NCI-H82 treated with DMSO at 0.1 percent for 48 hours (cell line): ENCODE data around the gene MAP2.

Experiments
- DNase-seq: peaks from one replicate; lab custom pipeline; 2025; ENCODE audit not compliant: unreplicated experiment; lab: John Stamatoyannopoulos, UW

Gene MAP2

GRCh38 chr2:209690029-209690754, 266.3 kb downstream of the MAP2 start:
- DNase-seq = no peak

DNA sequence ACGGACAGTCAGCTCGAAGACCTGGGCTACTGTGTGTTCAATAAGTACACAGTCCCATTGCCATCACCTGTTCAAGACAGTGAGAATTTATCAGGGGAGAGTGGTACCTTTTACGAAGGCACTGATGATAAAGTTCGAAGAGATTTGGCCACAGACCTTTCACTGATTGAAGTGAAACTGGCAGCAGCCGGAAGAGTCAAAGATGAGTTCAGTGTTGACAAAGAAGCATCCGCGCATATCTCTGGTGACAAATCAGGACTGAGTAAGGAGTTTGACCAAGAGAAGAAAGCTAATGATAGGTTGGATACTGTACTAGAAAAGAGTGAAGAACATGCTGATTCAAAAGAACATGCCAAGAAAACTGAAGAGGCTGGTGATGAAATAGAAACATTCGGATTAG, 270.9 kb downstream of the MAP2 start:
- no peak for DNase-seq

DNA sequence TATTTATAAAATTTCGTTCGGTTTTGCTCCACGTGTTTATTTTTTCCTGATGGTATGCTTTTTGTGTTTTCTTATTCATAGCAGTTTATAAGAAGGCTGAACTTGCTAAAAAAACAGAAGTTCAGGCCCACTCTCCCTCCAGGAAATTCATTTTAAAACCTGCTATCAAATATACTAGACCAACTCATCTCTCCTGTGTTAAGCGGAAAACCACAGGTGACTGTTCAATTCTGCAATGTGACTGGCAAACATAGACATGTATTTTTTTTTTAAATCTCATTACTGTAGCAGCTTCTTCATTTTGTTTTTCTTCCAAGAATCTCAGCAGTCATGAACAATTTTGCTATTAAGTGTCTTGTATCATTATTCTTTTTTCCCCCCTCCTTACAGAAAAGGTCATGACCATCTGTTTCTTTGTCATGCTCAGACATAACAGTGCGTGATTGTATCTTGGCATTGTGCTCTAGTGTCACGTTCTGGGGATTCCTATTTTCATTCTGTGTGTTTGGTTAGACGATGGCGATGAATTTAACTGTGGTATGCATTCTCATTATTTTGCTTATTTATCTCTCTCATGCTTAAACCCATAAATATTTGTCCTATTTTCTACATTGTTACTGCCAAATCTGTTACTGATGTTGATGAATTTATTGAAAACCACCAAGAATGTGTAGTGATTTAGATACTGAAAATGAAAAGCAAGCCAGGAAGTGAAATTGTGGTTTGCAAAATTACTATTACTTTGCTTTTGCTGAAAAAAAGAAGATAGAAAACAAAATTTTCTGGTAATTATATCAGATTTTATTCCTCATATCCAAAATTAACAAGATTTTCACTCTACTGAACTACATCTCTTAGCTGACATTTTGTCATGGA, 273.2 kb downstream of the MAP2 start:
- no peak for DNase-seq

- DNase-seq = no peak
Measured at GRCh38 chr2:209702775-209703174, 278.9 kb downstream of the MAP2 start.

GRCh38 chr2:209713219-209713618, 289.4 kb downstream of the MAP2 start:
- DNase-seq = no peak

DNA sequence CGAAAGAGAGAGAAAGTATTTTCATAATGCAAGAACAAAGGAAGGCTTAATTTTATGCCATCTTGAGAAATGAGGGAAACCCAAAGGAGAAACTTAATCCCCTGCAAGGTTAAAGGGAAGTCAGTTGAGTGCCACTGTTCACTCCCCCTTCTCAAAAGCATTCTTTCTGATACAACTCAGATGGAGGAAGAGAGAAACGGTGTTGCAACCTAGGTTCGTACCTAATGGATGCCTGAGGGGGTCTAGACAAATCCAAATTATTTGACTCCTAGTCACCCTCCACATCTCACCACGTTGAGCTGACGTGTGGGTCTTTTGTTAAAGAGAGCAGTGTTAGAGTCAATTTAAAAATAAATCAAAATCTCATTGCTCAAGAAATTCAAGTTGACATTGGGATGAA, 295.2 kb downstream of the MAP2 start:
- no peak for DNase-seq

DNA sequence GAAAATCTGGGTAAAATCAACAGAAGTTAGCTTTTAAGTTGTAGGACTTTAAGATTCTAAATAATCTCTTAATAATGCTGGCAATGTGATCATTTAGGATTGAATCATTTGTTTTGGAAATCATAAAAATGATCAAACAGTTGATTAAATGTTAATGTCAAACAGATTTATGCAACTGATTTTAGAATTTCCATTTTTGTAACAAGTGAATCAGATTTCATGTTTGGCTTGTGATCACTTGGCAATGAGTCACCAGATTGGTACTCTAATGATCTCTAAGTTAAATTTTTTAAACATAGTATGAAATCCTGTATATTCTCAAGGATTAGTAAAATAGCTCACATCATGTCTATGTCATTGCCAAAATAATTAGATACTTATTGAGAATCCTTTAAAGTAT, 297.6 kb downstream of the MAP2 start:
- no peak for DNase-seq

- no peak for DNase-seq
Measured at GRCh38 chr2:209726311-209726710, 302.5 kb downstream of the MAP2 start.

DNA sequence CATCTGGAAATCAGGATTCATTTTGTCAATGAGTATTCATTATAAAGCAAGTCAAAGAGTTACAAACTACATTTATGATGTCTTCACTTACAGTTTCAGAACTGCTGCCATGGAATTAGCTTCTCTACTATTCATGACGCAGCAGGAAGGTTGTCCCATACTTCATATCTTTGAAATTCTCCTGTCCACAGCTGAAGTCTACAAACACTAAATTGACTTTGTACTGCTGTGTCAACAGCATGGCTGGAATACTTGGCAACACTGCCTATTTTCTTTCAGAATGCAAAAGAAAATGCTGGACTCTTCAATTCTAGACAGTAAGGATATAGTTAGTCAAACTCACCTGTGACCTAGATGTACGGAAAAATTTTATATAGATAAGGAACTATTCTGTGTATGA, 303.2 kb downstream of the MAP2 start:
- no peak for DNase-seq

DNA sequence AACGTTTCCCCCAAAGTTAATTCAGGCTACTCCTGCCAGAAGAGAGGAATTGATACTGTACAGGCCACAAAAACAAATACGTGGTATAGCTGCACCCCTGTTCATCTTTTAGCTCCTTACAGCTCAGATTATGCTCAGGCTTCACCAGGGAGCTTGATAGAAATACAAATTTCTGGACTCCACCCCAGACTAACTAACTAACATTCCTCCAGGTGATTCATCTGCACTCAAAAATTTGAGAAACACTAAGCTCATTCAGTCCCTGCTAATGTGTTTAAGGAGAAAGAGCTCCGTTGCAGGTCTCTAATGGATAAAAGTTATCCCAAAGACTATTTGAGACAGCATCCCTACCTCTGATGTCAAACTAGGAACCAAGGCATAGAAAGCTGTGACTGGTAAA, 311.0 kb downstream of the MAP2 start:
- DNase-seq = no peak

GRCh38 chr2:209741953-209742352, 318.1 kb downstream of the MAP2 start:
- no peak for DNase-seq

DNA sequence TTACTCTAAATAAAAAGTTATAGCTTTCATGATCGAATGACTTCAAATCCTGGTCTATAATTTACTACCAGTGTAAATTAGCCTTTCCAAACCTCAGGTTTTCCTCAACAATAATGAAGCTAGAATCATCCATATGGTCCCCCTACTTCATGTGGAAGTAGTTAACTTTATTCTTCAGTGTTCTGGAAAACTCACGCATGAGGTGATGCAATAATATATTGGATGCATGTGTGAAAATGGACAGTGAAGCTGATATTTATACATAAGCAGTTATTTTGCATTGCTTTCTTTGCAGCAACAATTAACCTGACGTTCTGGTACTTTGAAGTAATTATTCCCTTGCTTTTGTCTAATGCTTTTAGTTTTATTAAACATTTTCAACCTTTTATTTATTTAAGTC, 329.2 kb downstream of the MAP2 start:
- no peak for DNase-seq

- DNase-seq = no peak
Measured at GRCh38 chr2:209757163-209757562, 333.3 kb downstream of the MAP2 start.

DNA sequence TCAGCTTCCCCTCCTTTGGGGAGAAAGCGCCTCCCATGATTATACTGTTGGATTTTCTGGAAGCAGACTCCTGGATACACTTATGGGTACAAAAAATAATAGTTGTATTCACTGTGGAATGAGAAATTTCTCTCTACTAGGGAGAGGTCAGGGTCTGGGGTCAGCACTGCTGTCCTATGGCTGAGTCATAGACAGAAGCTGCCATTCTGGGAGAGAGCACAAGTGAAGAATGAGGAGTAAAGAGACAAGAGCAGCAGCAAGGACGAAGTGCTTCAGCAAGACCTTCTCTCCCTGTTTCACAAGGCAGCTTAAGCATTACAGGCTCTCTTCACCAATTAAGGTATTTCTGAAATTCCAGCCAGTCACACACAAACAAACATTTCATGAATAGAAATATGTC, 337.7 kb downstream of the MAP2 start:
- no peak for DNase-seq

DNA sequence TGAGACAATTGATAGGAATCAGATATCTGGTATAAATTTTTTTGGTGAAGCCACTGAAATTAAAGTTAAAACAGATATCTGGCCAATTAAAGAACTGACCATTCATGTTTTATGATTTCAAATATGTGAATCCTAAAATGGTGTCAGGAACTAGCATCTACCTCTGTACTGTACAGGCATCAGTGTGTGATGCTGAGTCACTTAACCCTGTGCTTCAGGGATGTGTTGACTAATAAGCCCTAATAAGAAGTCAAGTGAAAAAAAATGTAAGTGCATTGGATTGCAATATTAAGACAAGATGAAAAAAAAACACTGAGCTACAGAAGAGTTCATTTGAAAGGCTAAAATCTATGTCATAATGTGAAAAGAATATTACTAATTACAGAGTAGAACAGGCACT, 338.7 kb downstream of the MAP2 start:
- DNase-seq = no peak

DNA sequence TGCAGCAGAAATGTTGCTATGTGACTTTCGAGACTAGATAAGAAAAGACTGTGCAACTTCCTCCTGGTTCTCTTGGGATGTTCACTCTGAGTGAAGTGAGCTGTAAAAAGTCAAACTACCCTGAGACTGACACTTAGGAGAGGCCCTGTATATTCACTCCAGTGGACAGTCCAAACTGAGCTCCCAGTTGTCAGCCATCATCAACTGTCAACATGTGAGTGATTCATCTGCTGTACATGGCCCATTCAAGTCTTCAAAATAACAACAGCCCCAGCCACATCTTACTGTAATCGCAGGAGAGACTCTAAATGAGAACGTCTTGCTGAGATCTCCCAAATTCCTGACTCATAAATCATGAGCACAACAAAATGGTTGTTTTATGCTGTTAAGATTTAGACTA, 339.3 kb downstream of the MAP2 start:
- no peak for DNase-seq

GRCh38 chr2:209766613-209767012, 342.8 kb downstream of the MAP2 start:
- no peak for DNase-seq

DNA sequence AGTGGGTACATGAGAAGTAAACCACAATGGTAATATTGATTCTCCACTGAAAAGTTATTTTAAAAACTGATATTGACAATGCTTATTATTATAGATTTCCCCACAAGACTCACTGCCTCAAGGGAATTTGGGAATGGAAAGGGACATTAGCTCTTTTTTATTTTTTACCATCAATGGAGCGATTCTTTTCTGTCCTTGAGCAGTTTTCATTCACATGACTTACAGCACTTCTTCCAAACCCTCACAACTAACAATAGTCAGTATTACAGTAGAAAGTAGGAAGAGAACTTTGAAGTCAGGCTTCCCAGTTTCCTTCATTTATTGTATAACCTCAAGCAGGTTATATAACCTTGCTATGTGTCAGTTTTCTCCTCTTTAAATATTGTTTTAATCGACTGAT, 343.5 kb downstream of the MAP2 start:
- DNase-seq = no peak

DNA sequence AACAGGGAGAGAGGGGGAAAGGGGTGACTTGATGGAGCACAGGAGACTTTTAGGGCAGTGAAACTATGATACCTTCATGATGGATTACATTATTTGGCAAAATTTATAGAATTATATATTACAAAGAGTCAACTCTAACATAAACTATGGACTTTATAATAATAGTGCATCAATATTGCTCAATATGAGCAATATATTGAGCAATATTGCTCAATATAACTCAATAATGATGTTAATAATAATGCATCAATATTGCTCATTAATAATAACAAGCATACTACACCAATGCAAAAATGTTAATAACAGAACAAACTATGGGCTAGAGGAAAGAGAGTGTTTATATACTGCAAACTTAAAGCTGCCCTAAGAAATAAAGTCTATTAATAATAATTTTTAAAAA, 344.7 kb downstream of the MAP2 start:
- DNase-seq = no peak

DNA sequence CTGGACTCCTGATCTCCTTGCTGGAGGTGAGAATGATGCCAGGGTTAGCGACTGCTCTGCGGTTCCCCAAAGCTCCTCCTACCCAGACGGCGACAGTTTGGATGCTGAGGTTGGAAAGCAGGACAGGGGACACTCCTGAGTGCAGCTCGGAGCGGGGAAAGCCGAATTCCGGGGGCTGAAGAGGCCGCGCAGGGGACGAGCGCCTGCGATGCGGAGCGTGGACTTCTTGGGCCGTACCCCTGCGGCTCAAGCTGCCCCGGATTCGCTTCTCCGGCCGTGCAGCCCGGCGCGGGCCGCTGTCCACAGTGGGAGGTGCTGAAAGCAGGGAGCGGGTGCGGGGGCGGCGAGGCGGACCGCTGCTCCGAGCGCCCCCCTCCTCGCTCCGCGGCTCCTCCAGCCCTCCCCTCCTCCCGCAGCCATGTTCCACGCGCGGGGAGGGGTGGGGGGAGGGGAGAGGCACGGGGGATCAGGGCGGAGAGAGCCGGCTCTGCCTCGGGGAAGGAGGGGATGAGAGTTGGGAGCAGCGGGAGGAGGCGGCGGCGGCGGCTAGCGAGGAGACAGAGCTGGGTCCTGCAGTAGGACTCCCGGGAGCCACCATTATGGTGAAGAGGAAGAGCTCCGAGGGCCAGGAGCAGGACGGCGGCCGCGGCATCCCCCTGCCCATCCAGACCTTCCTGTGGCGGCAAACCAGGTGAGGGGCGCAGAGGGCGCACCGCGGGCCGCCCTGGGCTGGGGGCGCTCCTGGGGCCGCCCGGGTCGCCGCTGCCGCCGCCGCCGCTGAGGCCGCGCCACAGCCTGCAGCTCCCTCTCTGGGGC, 347.8 kb downstream of the MAP2 start, which contains the start of gene UNC80:
Gene UNC80, plus strand, starts transcription at position 359 of the 816 bp plus-strand sequence. Its CDS starts 241 bp downstream, at position 600.
- DNase-seq = peak; percentile 46

DNA sequence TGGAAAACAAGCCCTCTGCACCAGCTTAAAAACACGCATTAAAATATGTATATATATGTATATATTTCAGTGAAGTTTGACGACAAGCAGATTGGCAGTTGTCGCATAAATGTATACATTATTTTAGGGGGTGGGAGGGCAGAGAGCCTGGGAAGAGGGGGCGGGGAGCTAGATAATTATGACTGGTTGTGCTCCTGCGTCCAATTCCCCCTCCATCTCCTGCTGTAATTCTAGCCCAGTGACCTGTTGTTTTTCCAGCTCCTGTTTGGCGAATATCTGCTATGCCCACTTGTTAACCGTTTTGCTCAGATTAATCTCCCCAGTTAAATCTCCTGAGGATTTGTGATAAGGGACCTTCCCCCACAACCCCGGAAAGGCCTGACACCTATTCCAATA, 348.4 kb downstream of the MAP2 start:
- DNase-seq = peak; percentile 52
